ENCODE measurements around the gene AKT1. TPM values are rescaled to one million over a fixed set of nuclear protein-coding genes. Genes with fewer than 3 reads are reported as not detected.

The AKT1 gene
- total and polyA plus RNA-seq, 12 donors, result 66.4 to 300 (median 195) TPM

GRCh38 chr14:104804481-104805325 is 9.2 kb upstream of the AKT1 start:
- no peak for DNase-seq
- Histone ChIP-seq H3K4me3 (no peak overlapping the region), H3K4me1 (replicated peaks in 1 of 2) (peaks cover 11 to 16% of the 10 kb centered on the region in 2 donors), H3K27ac (no peak overlapping the region), H3K36me3 (replicated peaks in 1 of 2) (no peaks in the 10 kb centered on the region), H3K27me3 (no peaks in the 10 kb centered on the region), H3K9me3 (replicated peaks in 1 of 3) (no peaks in the 10 kb centered on the region)
- WGBS, 4 donors, result 89 to 93% (median 90%) methylated on average over 8 to 18 of the region's 18 CpGs
- TF ChIP-seq, protein P1, sequence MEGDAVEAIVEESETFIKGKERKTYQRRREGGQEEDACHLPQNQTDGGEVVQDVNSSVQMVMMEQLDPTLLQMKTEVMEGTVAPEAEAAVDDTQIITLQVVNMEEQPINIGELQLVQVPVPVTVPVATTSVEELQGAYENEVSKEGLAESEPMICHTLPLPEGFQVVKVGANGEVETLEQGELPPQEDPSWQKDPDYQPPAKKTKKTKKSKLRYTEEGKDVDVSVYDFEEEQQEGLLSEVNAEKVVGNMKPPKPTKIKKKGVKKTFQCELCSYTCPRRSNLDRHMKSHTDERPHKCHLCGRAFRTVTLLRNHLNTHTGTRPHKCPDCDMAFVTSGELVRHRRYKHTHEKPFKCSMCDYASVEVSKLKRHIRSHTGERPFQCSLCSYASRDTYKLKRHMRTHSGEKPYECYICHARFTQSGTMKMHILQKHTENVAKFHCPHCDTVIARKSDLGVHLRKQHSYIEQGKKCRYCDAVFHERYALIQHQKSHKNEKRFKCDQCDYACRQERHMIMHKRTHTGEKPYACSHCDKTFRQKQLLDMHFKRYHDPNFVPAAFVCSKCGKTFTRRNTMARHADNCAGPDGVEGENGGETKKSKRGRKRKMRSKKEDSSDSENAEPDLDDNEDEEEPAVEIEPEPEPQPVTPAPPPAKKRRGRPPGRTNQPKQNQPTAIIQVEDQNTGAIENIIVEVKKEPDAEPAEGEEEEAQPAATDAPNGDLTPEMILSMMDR (IDR thresholded peaks at IDR 0.05), result no peak
- TF ChIP-seq POLR2A (IDR thresholded peaks at IDR 0.05), result no peak
- intact Hi-C loops (cut with DNase I), result no loop called here

- Histone ChIP-seq H3K36me3 (replicated peaks in 1 of 2) (no peaks in the 10 kb centered on the region), H3K4me3 (no peak overlapping the region), H3K27ac (no peak overlapping the region), H3K27me3 (no peaks in the 10 kb centered on the region), H3K9me3 (replicated peaks in 1 of 3) (no peaks in the 10 kb centered on the region), H3K4me1 (replicated peaks in 1 of 2) (peaks cover 16 to 20% of the 10 kb centered on the region in 2 donors)
- no peak for TF ChIP-seq POLR2A (IDR thresholded peaks at IDR 0.05)
- TF ChIP-seq, protein P1 (IDR thresholded peaks at IDR 0.05), result no peak
- WGBS, 4 donors, result 86 to 90% (median 89%) methylated on average over 8 to 15 of the region's 15 CpGs
- intact Hi-C loops (cut with DNase I), result no loop called here
- peak in 1 of 7 donors; percentile 8 for DNase-seq
Measured at GRCh38 chr14:104803912-104804410, 8.4 kb upstream of the AKT1 start.

DNA sequence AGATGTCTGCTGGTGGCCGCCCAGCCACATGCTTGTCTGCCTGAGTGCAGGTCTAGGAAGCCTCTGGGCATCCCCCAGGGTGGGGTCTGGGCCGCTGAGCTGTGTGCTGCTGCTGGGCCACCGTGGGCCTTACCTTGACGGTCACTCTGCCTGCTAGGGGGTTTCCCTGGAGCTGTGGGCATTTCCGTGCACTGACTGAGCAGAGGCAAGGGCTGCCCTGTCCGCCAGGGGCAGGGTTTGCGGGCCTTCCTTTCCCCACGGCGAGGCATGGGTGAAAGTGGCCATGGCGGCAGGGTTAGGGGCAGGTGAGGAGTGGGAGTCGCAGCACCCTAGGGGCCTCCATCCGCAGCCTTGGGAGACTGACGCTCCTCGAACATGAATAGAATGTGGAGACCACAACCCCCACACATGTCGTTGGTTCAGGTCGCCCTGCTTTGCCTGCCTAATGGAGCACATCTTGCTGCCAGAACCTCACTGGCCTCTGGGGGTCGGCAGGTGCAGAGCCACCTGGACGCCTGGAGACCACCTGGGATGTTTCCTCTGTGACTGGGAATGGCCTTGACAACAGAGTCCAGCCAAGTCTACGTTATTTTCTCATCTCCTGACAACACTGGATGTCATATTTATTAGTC is 7.8 kb upstream of the AKT1 start:
- H3K9me3 ChIP-seq (replicated peaks in 1 of 3), result no peaks in the 10 kb centered on the region
- TF ChIP-seq, protein P1 (IDR thresholded peaks at IDR 0.05), result no peak
- TF ChIP-seq POLR2A (IDR thresholded peaks at IDR 0.05), result no peak
- intact Hi-C loops (cut with DNase I), result no loop called here
- no peaks in the 10 kb centered on the region for H3K27me3 ChIP-seq
- H3K4me1 ChIP-seq (replicated peaks in 1 of 2), result peaks cover 16 to 20% of the 10 kb centered on the region in 2 donors
- no peaks in the 10 kb centered on the region for H3K36me3 ChIP-seq (replicated peaks in 1 of 2)
- H3K4me3 ChIP-seq, result no peak overlapping the region
- no peak overlapping the region for H3K27ac ChIP-seq
- 83 to 91% (median 90%) methylated on average over 8 to 19 of the region's 19 CpGs for WGBS, 4 donors
- DNase-seq, result peak in 1 of 7 donors; percentile 4

- Histone ChIP-seq H3K27me3 (no peaks in the 10 kb centered on the region), H3K4me3 (no peak overlapping the region), H3K27ac (no peak overlapping the region), H3K9me3 (replicated peaks in 1 of 3) (no peaks in the 10 kb centered on the region), H3K36me3 (replicated peaks in 1 of 2) (no peaks in the 10 kb centered on the region), H3K4me1 (replicated peaks in 1 of 2) (peaks cover 16 to 23% of the 10 kb centered on the region in 2 donors)
- DNase-seq, result peak in 1 of 7 donors; percentile 8
- intact Hi-C loops (cut with DNase I), result no loop called here
- 94 to 95% (median 94%) methylated on average over 20 of the region's 20 CpGs for WGBS, 4 donors
- TF ChIP-seq POLR2A (IDR thresholded peaks at IDR 0.05), result no peak
- TF ChIP-seq, protein P1 (IDR thresholded peaks at IDR 0.05), result no peak
Measured at GRCh38 chr14:104802394-104803184, 7.0 kb upstream of the AKT1 start.
